Heart left ventricle (tissue), 13 donors: ENCODE measurements around the gene YPEL4.

Source experiments
- CTCF ChIP-seq, 12 donors: fragments of 200-600 bp; sonication (generic) in 4 of 12; IDR thresholded peaks; one replicate each; pipeline versions ENCODE4 v1.5.0 to v1.8.0; 2018 to 2022; ENCODE audit warnings: antibody characterized with exemption in 12 of 12, mild to moderate bottlenecking in 5 of 12
- POLR2A ChIP-seq, 2 donors: fragments of 450-650 bp; IDR thresholded peaks; one replicate each; pipeline ENCODE4 v1.6.1; 2017; ENCODE audit warnings: antibody characterized with exemption in 2 of 2, mild to moderate bottlenecking in 2 of 2, moderate library complexity in 2 of 2
- donor health status: ischemic (EF 13 %, LVEDD 7.1; RV severe dilation, severe dysfunction).
- donor health status: DM: no; HTN: yes; CAD: no.
- donor health status: DM: no; HTN: no; CAD: no.
- donor health status: ischemic (EF 25% LVEDD 6.9; RV normal size, moderate dysfunction).
- donor health status: ischemic (EF 25% LVEDD 5.7; RV mildly dilated, moderate dysfunction).
- donor health status: ischemic (EF 35%, LVEDD 5.7; RV mildly dilated, moderate dysfunction).
- donor health status: nonischemic (EF 11% LVEDD 7.7; RV severe dilation, severe dysfunction).
- donor health status: DM: yes; HTN: yes; CAD: no.
- donor health status: PGD.
- donor health status: ischemic (EF 29% LVEDD 5.4; RV normal size, mild dysfunction).
- donor health status: nonischemic (EF 23%, LVEDD 6.1; RV moderate dilation, normal function).

DNA sequence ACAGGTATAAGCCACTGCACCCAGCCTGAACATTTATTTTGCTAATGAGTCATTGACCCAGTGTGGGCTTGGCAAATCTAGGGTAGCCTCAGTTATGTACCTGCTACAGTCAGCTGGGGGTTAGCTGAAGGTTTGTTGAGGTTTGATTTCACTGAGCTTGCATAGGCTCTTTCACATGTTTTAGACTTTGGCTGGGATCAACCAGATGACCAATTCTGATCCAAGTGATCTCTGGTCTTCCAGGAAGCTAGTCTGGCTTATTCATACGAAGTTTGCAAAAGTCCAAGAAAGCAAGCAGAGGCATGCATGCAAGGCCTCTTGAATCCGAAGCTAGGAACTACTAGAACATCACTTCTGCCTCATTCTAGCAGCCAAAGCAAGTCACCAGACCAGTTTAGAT is 31.3 kb downstream of the YPEL4 start:
- TF ChIP-seq CTCF (IDR thresholded peaks at IDR 0.05) (no peak), POLR2A (IDR thresholded peaks at IDR 0.05) (no peak)
